Hematopoietic multipotent progenitor cell treated with erythropoietin and hydrocortisone succinate and interleukin-3 and kit ligand, for 17 days (in vitro differentiated cells): Measurements from ENCODE around the gene C1QTNF12.

Experiments
- DNase-seq: peaks from one replicate; pipeline ENCODE4 v3.0.0-alpha.2; 2015; ENCODE audit warnings: low spot score

C1QTNF12 gene

DNA sequence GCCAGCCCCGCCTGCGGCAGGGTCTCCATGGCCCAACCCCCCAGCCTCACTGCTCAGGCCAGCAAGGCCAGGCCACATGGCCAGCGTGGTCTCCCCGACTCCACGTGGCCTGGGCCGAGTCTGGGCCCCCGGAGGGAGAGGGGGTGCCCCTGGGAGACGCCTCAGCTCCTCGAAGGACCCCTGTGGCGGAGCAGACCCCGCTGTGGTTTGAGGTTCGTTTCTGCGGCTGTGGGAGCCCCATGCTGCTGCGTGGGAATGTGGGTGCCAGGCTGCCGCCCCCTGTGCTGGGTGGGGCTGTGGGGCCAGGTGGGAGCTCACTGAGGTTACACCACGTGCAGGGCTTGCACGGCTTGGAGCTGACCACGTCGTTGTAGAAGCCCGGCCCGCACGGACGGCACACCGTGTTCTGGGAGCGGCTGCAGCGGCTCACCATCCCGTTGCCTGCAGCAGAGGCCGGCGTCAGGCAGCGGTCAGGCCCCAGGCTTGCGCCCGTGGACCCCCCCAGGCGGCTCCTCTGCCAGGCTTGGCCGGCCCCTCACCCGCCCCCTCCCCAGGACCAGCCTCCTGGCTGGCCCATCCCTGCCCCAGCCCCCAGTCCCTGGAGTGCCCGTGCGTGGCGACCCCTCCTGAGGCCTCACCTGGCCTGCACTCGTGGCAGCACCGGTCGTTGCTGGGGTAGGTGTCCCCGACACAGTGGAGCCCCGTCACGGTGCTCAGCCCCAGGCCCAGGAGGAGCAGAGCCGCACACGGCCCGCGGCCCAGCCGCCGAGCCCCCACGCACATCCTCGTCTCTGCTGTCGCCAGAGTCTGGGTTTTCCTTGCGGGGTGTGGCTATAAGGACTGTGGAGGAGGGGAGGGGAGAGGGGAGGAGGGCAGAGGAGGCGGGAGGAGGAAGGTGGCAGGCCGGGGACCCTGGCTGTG is 32.9 kb downstream of the C1QTNF12 start, which contains the start of gene TNFRSF4:
TSS of gene TNFRSF4 (minus strand) at position 809 of the 921 bp plus-strand sequence. CDS start at position 783, 26 bp downstream.
- no peak for DNase-seq

DNA sequence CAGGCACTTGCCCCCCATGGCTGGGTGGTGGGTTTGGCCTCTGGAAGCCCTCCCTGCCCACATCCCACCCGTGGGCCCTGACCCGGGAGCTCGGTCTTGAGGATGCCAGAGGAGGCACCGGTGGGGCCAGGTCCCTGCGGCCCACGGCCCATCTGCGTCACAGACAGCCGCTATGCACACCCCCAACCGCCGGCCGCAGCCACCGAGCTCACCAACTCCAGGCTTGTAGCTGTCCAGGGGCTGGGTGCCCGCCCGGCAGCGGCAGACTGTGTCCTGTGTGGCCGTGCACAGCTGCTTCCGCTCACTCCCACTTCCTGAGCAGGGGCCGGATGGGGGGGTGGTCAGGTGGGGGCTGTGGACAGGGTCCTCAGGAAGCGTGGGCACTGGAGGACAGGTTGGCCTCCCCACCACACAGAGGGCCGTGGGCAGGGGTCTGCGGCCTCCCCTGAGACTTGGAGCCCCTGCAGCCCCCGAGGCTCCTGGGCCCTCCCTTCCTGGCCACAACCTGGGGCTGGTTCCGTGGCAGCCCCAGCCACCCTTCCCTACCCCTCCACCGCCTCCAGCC is 33.7 kb downstream of the C1QTNF12 start:
- no peak for DNase-seq

DNA sequence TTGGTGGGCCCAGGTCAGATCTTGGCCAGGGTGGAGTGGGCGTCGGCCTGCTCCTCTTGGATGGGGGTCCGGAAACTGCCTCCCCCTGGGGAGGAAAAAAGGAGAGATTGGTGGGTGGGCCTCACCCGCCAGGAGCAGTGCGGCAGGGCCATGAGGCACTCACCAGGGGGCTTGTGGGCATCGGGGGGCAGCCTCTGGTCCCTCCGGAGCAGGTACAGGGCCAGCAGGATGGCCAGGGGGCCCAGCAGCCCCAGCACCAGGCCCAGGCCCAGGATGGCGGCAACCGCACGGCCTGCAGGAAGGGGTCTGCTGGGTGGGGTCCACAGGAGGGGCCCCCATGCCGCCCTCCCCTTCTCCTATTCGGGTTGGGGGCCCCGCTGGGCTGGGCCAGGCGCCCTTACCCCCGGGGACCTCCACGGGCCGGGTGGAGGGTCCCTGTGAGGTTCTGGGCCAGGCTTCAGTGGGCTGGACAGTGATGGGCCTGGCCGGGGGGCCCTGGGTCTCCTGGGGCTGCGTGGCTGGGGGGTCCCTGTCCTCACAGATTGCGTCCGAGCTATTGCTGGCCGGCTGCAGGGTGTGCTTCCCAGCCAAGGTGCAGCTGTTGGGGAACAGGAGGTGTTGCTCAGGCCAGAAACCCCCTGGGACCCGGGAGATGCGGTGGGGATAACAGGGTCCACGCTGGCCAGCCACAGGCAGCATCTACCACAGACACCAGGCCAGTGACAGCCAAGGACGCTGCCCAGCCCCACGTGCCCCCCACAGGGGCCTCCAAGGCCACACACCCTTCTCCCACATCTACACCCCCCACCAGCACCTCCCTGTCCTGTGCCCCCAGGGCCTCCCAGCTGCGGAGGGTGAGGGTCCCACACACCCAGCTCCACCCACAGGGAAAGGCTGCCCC is 34.7 kb downstream of the C1QTNF12 start:
- DNase-seq = no peak

DNA sequence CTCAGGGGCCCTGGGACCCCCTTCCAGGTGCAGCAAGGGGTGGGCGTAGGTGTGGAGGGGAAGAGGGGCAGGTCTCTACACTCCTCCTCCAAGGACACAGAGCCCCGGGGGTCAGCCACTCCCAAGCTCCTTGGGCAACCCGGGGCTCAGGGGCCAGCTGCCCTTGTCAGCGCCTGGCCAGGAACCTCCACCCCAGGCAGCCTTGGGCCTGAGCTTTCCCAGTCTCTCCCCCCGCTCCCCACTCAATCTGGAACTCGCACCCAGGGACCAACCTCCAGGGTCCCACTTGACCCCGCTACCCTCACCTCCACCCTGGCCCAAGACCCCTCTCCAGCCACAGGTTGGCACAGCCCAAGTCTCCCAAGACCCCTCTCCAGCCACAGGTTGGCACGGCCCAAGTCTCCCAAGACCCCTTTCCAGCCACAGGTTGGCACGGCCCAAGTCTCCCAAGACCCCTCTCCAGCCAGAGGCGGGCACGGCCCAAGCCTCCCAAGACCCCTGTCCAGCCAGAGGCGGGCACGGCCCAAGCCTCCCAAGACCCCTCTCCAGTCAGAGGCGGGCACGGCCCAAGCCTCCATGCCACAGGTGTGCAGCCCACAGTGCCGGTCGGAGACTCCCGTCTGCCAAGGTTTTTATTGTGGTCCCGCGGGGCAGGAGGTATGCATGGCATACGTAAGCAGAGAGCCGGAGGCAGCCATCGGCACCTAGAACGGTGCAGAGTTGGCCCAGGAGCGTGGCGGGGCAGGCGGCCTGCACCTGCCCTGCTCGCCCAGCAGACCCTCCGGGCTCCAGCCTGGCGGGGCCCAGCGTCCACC is 35.6 kb downstream of the C1QTNF12 start:
- DNase-seq = no peak

DNA sequence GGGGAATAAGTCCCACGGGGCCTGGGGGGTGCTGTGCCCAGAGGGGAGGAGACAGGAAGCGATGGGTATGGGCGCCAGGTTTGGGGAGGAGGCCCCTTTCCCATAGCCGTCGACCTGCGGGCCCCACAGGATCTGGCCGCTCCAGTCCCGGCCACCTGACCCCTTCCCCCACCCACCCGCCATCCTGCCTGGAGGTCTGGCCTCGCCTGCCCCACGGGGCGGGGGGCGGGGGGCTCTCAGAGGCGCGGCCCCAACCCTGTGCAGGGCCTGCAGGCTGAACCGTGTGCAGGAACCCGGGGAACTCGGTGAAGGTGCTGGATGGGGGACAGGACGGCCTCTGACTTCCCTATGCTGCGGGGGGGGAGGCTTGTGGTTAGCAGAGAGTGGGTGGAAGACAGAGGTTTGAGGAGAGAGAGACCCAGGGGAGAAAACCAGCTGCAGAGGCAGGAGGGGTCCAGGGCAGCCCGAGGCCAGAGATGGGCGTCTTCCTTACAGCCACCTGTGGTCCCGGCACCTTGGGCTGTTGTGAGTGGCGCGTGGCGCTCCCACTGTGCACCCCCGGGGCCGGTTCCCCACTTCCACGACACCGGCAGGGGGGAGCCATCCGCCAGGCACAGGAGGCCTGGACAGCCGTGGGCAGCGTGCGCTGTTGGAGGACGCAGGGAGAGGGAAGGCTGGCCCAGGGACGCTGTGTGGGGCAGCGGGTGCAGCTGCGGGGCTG is 37.6 kb downstream of the C1QTNF12 start:
- no peak for DNase-seq

DNA sequence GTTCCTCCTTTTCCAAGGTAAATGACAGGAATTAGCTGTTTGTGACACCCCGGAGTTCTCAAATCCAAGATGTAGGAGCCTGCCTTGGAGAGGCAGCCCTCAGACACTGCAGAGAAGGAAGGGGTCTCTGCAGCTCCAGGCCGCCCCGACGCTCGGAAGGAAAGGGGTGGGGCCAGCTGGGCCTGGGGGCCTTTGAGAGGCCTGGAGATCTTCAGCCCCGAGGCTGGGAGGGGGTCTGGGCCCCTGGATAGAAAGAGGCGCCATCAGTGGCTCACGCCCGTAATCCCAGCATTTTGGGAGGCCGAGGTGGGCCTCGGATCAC is 39.0 kb downstream of the C1QTNF12 start:
- no peak for DNase-seq

DNA sequence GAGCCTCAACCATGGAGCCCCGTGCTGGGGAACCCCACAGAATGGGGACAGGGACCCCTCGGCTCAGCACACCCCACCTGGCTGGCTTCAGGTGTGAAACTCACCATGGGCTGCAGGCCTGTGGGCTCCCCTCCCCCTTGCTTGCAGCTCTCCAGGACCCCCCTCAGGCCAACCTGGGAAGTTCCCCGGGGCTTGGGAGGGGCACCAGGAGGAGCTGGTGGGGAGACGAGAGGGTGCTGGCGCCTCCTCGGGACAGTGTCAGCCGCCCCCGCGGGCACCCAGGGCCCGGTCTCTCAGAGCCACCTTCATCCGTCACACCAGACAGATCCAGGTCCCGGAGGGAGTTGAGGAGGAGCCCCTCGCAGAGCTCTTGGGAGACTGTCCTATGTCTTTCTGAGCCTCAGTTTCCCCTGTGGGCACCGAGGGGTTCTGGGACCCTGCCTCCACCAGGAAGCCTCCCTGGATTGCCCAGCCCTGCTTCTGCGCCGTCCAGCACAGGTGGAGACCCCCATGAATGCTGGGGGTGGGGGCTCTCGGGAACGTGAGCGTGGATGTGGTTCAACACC is 39.5 kb downstream of the C1QTNF12 start:
- DNase-seq = no peak

DNA sequence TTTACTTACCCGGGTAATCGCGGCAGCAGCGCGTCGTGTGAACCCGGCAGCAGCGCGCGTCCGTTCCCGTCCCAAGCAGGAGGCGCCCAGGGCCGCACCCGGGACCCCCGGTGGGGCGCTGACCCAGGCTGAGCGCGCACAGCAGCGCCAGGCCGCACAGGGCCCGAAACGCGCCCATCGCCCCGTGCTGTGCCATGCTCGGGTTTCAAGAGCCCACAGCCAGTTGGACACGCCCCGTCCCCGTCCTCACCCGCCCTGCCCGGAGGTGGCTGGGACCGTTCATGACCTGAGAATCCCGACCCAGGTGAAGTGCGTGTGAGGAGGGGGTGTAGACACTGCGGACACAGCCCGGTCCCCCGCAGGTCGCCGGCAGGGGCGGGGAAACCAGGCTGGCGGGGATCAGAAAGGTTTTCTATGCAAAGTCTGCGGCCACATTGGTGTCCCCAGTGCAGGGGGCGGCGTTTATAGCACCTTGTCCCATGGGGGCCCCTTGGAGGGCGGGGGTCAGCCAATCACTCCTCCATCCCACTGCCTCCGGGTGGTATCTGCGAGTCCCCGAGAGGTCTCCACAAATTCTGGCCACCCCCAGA is 40.1 kb downstream of the C1QTNF12 start, which contains the start of gene TNFRSF18:
TSS of gene TNFRSF18 (minus strand) at position 217 of the 590 bp plus-strand sequence. CDS start at position 196, 21 bp downstream.
- no peak for DNase-seq

DNA sequence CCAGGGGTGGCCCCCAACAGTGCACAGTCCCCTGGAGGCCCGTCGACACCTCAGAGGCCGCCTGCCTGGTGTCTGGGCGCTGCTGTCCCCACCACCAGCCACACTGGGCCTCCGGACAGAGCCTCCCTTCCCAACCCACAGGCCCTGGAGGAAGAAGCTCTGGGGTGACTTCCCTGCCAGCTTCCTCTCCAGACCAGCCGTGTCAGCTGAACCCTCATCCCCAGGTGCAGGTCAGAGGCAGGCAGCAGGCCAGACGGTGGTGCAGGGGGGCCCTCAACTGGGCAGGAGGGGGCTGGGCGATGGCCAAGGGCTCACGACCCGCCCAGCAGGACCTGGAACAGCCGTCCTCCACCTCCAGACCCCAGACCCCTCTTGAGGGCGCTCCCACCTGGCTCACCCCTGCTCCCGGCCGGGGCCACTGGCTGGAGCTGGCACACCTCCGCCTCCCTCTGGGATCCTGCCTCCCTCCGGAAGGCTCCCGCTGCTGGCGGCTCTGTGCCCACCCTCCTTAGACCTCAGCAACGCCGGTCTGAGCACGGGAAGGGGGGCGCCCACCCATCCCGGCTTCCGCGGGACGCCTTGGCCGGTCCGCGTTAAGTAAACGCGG is 40.6 kb downstream of the C1QTNF12 start:
- DNase-seq = no peak

DNA sequence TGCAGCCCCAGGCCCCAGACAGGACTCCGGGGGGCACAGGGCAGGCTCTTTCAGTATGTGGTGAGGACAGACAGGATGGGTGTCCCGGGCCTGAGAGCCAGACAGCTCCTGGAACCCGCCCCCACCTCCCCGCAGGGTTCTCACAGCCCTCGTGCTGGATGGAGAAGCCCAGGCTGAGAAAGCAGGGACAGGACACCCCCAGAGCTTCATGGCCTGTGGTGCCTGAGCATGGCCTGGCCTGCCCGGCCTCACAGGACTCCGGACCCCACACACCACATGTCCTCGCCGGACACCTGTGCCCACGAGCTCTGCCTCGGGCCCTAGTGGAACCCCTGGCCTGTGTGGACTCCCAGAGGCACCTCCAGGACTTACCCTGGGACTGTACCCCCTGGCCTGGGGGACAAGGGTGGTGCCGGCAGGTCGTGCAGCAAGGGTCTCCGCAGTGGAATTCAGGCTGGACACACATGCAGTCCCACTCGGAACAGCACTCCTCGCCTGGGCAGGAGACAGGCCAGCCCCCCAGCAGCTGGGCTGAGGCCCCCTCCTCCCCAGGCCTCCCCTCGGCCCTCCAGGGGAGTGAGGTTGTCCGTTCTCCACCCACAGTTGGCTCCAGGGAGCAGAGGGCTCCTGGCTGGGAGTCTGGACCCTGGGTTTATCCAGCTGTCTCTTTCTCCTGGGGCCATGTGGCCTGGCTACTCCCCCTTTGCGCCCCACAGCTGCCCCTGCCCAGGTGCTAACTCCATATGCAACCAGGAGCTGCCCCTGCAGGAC is 41.3 kb downstream of the C1QTNF12 start:
- no peak for DNase-seq

DNA sequence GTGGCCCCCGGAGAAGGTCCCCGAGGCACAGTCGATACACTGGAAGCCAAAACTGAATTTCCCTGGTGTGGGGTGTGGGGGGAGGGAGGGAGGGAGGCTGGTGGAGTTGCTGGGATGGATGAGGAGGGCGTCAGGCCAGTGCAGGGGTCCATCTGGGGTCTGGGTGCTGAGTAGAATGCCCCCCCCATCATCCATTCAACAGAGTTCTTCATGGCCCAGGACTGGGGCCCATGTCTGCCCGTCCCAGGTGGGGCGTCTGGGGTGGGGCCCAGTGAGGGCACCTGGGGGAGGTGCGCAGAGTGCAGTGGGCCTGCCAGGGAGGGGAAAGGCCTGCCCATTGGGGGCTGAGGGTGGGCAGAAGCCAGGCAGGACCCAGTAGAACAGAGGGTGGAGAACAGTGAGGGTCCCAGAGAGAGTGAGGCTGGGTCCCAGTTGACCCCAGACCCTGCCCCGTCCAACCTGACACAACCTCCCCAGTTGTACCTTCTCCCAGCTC is 42.0 kb downstream of the C1QTNF12 start:
- no peak for DNase-seq

DNA sequence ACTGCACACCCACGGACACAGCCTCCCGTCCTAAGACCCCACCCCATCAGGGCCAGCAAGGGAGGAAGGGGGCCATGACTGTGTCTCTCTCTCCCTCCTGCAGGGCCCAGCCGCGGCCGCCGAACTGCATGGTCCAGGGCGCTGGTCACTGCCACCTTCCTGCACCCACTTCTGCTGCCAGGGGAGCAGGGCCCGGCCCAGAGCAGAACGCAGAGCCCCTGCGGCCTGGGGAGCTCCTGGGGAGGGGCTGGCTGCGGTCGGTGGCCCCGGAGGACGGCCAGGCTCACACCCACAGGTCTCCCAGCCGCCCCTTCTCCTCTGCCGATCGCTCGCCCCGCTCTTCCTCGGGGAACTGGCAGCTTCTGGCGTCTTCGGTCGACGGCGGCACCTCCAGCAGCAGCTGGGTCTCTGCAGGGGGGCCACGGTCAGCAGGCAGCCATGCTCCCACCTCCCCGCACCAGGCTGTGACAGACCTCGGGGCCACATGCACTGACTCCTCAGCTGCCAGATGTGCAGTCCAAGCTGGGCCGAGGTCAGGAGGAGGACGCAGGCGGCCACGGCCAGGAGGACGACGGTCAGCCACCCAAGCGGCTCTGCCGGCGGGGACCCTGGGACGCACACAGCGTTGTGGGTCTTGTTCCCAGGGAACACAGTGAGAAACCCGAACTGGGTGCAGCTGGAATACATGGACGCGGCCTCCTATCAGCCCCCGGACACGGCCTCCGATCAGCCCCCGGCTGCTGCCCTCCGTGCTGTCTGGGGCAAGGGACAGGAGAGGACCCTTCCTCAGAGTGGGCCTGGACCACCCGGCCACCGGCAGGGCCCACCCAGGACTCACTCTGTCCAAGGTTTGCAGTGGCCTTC is 42.7 kb downstream of the C1QTNF12 start:
- no peak for DNase-seq

DNA sequence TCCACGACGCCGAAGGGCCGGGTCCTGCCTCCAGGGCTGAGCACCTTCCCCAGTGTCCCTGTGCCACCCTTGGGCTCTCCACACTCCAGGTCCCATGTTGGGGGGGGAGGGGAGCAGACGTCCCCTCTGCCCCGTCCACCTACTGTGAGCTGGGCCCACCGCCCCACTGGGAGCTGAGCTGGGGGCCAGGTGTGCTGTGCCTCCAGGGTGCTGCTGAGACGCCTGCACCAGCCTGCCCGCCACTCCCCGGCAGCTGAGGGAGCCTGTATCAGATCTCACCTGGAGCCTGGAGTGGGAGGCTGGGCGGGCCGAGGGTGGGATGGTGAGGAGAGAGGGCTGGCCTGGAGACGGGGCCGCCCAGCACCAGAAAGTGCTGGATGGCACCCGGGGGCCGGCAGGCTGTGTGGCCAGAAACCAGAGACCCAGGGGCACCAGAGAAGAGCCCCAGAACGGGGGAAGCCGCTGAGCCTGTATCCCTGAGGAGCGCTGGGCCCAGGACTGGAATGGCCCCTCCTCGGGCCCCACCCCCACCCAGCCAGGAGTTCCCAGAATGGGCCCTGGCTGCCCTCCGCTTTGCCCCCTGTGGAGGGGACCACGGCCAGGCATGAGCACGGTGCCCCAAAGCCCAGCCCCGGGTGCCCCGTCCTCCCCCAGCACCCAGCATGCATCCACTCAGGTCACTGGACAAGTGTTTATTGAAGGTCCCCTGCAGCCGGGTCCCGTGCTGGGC is 43.5 kb downstream of the C1QTNF12 start:
- DNase-seq = no peak

DNA sequence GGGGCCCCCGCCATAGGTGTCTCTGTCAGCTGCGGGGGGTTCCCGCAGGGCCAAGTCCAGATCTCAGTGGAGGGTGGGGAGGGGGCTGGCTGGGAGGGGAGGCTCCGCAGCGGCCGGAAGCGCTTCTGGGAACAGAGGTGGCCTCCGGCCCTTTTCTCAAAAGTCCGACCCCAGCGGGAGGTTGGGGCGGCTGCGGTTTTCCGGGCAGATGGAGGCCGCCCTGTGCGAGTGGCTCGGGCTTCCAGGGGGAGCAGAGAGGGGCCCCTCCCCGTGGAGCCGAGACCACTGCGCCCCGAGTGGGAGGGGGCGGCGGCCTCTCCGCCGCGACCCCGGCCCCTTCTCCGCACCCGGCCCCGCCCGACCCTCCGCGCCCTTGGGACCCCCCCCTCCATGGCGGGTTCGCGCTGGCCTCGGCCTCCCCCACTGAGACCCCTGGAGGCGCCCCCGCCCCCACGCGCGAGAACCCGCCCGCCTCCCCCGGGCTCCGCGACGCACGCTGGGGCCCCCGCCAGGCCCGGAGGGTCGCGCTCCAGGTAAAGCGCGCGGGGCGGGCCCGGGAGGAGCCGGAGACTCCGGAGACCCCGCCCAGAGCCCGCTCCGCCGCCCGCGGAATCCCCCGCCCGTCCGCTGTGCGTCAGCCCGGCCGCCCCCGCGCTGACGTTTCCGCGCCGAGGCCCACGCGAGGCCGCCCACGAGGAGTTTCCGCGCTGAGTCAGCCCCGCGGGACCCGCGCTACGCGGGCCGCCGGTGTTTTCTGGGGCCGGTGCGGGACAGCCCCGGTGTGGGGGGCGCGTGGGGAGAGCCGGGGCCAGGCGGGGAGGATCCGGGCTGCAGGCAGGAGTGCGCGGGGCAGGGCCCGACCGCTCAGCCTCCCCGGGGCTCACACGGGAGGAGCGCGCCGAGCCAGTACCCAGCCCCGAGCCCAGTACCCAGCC is 45.4 kb downstream of the C1QTNF12 start:
- DNase-seq = no peak

DNA sequence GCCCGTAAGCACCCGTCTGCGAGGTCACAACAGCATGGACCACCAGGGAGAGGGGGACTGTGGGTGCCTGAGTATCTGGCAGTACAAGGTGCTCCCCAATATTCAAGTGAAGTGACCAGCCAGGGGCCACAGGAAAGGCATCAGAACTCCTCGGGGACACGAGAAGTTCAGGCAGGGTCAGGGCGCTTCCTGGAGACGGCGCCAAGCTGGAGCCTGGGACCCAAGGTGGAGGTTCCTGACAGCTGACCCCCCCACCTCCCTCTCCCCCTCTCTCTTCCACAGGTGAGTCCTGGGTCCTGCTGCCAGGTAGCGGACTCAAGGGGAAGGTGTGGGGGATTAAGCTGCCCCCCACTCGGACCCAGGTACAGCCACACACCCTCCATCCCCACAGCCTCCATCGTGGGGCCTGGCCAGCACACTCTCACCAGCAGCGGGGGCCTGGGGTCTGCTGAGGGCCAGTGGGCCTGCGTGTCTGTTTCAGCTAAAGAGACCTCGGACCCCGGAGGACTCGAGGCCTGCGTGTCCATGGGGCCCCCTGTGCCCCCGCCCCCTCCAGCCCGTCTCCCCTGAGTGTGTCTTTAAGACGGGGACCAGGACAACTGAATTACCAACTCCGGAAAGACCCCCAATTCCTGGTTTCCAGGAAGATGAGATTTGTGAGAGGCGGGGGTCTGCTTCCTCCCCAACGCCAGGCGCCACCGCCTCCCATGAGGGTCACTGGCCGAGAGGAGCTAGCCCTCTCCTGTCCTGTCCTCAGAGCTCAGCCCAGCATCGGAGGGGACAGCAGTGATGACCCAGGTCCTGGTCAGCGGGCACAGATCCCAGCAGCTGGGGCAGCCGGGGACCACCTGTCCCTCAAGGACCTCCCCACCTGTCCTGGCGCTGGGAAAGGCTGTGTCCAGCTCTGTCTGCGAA is 46.3 kb downstream of the C1QTNF12 start:
- DNase-seq = no peak
